Liver (tissue), 9 donors: ENCODE results near the gene NDUFA12. TPM values are rescaled to one million over a fixed set of nuclear protein-coding genes. Genes with fewer than 3 reads are reported as not detected.

Experiments
- DNase-seq: peaks from one replicate; pipeline ENCODE4 v3.0.0-alpha.2; 2017; ENCODE audit warnings: low spot score
- H3K27ac ChIP-seq, 2 donors: one replicate each; pipeline ENCODE4 v1.7.0; 2013; ENCODE audit warnings: inconsistent platforms in 2 of 2, low read length in 2 of 2, control low read depth in 1 of 2, low read depth in 1 of 2, mild to moderate bottlenecking in 1 of 2
- H3K27me3 ChIP-seq, 4 donors: one replicate each; pipeline versions ENCODE4 v1.6.1 to v1.7.0; 2013; ENCODE audit warnings: low read length in 3 of 4, inconsistent platforms in 1 of 4, mild to moderate bottlenecking in 1 of 4, moderate library complexity in 1 of 4; ENCODE audit not compliant: control insufficient read depth in 4 of 4, insufficient read depth in 4 of 4
- H3K36me3 ChIP-seq, 4 donors: one replicate each; pipeline versions ENCODE4 v1.6.1 to v1.7.0; 2013; ENCODE audit warnings: low read length in 3 of 4, mild to moderate bottlenecking in 3 of 4, low read depth in 1 of 4, moderate library complexity in 1 of 4; ENCODE audit not compliant: control insufficient read depth in 4 of 4, insufficient read depth in 3 of 4
- H3K4me1 ChIP-seq, 4 donors: one replicate each; pipeline versions ENCODE4 v1.6.1 to v1.7.0; 2013; ENCODE audit warnings: low read length in 3 of 4, mild to moderate bottlenecking in 3 of 4, moderate library complexity in 1 of 4; ENCODE audit not compliant: control insufficient read depth in 4 of 4, insufficient read depth in 4 of 4
- H3K4me3 ChIP-seq, 3 donors: one replicate each; pipeline versions ENCODE4 v1.6.1 to v1.7.0; 2013; ENCODE audit warnings: low read length in 3 of 3, control low read depth in 1 of 3, low read depth in 1 of 3, mild to moderate bottlenecking in 1 of 3
- H3K9ac ChIP-seq, 2 donors: one replicate each; pipeline ENCODE4 v1.7.0; 2013; ENCODE audit warnings: low read length in 2 of 2, mild to moderate bottlenecking in 2 of 2, moderate library complexity in 2 of 2, control low read depth in 1 of 2, low read depth in 1 of 2
- H3K9me3 ChIP-seq, 4 donors: one replicate each; pipeline versions ENCODE4 v1.6.1 to v1.7.0; 2013; ENCODE audit warnings: low read length in 3 of 4; ENCODE audit not compliant: control insufficient read depth in 4 of 4
- EGR1 ChIP-seq, 2 donors: IDR thresholded peaks; 2 replicates each; pipeline ENCODE4 v1.6.1; 2016 to 2018; ENCODE audit warnings: antibody characterized with exemption in 2 of 2, low read depth in 2 of 2
- FOXA1 ChIP-seq: IDR thresholded peaks from 2 replicates; pipeline ENCODE4 v1.6.1; 2016; ENCODE audit warnings: antibody characterized with exemption
- FOXA2 ChIP-seq: IDR thresholded peaks from 2 replicates; pipeline ENCODE4 v1.6.1; 2016; ENCODE audit warnings: antibody characterized with exemption
- GABPA ChIP-seq, 2 donors: IDR thresholded peaks in 1 of 2; conservative IDR thresholded peaks in 1 of 2; 2 replicates each; pipeline ENCODE4 v1.6.1; 2016; ENCODE audit warnings: antibody characterized with exemption in 2 of 2, mild to moderate bottlenecking in 1 of 2, moderate library complexity in 1 of 2
- HNF4A ChIP-seq, 2 donors: conservative IDR thresholded peaks; 2 replicates each; pipeline ENCODE4 v1.6.1; 2016; ENCODE audit warnings: antibody characterized with exemption in 2 of 2, mild to moderate bottlenecking in 2 of 2
- HNF4G ChIP-seq: IDR thresholded peaks from 2 replicates; pipeline ENCODE4 v1.6.1; 2016; ENCODE audit warnings: antibody characterized with exemption
- NR2F2 ChIP-seq: IDR thresholded peaks from 2 replicates; pipeline ENCODE4 v1.6.1; 2016; ENCODE audit warnings: antibody characterized with exemption
- RAD21 ChIP-seq, 2 donors: IDR thresholded peaks; 2 replicates each; pipeline ENCODE4 v1.6.1; 2016; ENCODE audit warnings: antibody characterized with exemption in 2 of 2, mild to moderate bottlenecking in 2 of 2
- RXRA ChIP-seq, 2 donors: IDR thresholded peaks; 2 replicates each; pipeline ENCODE4 v1.6.1; 2017 to 2018; ENCODE audit warnings: antibody characterized with exemption in 2 of 2, mild to moderate bottlenecking in 1 of 2
- SP1 ChIP-seq: IDR thresholded peaks from 2 replicates; pipeline ENCODE4 v1.6.1; 2018; ENCODE audit warnings: antibody characterized with exemption, mild to moderate bottlenecking
- TAF1 ChIP-seq: conservative IDR thresholded peaks from 2 replicates; pipeline ENCODE4 v1.6.1; 2016; ENCODE audit warnings: antibody characterized with exemption, mild to moderate bottlenecking
- YY1 ChIP-seq: IDR thresholded peaks from 2 replicates; pipeline ENCODE4 v1.6.1; 2016; ENCODE audit warnings: antibody characterized with exemption, mild to moderate bottlenecking
- polyA plus RNA-seq, 2 donors: library from polyadenylated mRNA; stranded (reverse) in 1 of 2; unstranded in 1 of 2; fragments of 200-250 nt in 1 of 2; fragments of >200 nt in 1 of 2; fragmentation: Nextera tagmentation in 1 of 2; extraction: Ambion mirVana in 1 of 2; gene quantifications; one replicate each; pipeline versions ENCODE4 v1.2.1 to v1.2.3, GENCODE V29; 2013 to 2015
- total RNA-seq, 2 donors: library from RNA; depleted of rRNA; stranded (reverse); fragments of >200 nt; gene quantifications; one replicate each; pipeline ENCODE4 v1.2.3, GENCODE V29; 2014
- TF ChIP-seq, protein P1 (sequence below): IDR thresholded peaks from 2 replicates; pipeline ENCODE4 v1.6.1; 2016; ENCODE audit warnings: antibody characterized with exemption, mild to moderate bottlenecking
- TF ChIP-seq, protein P2 (sequence below): IDR thresholded peaks from 2 replicates; pipeline ENCODE4 v1.6.1; 2016; ENCODE audit warnings: antibody characterized with exemption
- TF ChIP-seq, protein P3 (sequence below): fragments of 150-350 bp; IDR thresholded peaks from 2 replicates; pipeline ENCODE4 v1.5.1; 2017; ENCODE audit warnings: improper control_type of control experiment, low read depth, low read length; ENCODE audit not compliant: missing input control
- TF ChIP-seq, protein P4 (sequence below): IDR thresholded peaks from 2 replicates; pipeline ENCODE4 v1.6.1; 2016; ENCODE audit warnings: antibody characterized with exemption
- TF ChIP-seq, protein P5 (sequence below): IDR thresholded peaks from 2 replicates; pipeline ENCODE4 v1.6.1; 2016; ENCODE audit warnings: antibody characterized with exemption
- donor health status: healthy.
- donor health status: healthy.
- donor health status: healthy.
- donor health status: healthy.
- donor health status: healthy.

NDUFA12 gene
- total and polyA plus RNA-seq, 4 donors, result 34.8 to 91.8 (median 57.4) TPM

DNA sequence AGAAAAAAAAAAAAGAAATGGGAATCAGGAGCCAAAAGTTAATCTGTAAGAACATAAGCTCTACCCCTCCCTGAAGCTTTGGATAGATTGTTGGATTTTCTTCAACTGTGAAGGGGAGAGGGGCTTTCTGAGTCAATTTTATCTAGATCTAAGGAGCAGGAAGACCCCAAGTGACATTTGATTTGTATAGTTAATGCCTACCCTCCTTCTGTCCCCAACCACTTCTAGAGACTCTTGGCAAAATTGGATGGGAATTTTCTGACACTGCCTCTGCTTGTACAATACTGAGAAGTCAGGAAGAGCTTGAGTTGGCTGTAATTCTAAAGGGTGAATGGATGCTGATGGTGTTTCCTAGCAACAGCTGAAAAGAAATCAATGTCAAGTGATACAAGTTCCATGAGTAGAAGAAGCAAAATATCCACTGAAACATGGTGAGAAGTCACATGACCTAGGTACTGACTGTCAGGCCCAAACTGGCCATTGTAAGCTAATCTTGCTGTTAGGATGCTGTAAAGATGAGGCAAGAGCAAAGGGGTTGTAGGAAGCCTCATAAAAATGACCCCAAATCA lies 42.2 kb downstream of the NDUFA12 start:
- TF ChIP-seq, protein P1, sequence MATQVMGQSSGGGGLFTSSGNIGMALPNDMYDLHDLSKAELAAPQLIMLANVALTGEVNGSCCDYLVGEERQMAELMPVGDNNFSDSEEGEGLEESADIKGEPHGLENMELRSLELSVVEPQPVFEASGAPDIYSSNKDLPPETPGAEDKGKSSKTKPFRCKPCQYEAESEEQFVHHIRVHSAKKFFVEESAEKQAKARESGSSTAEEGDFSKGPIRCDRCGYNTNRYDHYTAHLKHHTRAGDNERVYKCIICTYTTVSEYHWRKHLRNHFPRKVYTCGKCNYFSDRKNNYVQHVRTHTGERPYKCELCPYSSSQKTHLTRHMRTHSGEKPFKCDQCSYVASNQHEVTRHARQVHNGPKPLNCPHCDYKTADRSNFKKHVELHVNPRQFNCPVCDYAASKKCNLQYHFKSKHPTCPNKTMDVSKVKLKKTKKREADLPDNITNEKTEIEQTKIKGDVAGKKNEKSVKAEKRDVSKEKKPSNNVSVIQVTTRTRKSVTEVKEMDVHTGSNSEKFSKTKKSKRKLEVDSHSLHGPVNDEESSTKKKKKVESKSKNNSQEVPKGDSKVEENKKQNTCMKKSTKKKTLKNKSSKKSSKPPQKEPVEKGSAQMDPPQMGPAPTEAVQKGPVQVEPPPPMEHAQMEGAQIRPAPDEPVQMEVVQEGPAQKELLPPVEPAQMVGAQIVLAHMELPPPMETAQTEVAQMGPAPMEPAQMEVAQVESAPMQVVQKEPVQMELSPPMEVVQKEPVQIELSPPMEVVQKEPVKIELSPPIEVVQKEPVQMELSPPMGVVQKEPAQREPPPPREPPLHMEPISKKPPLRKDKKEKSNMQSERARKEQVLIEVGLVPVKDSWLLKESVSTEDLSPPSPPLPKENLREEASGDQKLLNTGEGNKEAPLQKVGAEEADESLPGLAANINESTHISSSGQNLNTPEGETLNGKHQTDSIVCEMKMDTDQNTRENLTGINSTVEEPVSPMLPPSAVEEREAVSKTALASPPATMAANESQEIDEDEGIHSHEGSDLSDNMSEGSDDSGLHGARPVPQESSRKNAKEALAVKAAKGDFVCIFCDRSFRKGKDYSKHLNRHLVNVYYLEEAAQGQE, result no peak
- TF ChIP-seq SP1 (no peak), HNF4A (conservative IDR thresholded peaks at IDR 0.05) (no peak), EGR1 (IDR thresholded peaks at IDR 0.05; ENCODE audit: low read depth in 2 of 2) (no peak), NR2F2 (no peak), GABPA (IDR thresholded peaks at IDR 0.05 in 1 of 2, conservative IDR thresholded peaks at IDR 0.05 in 1 of 2) (no peak), RAD21 (IDR thresholded peaks at IDR 0.05) (no peak), FOXA2 (no peak), RXRA (IDR thresholded peaks at IDR 0.05) (no peak), TAF1 (no peak)
- TF ChIP-seq, protein P2, sequence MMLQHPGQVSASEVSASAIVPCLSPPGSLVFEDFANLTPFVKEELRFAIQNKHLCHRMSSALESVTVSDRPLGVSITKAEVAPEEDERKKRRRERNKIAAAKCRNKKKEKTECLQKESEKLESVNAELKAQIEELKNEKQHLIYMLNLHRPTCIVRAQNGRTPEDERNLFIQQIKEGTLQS, result no peak
- TF ChIP-seq, protein P3, sequence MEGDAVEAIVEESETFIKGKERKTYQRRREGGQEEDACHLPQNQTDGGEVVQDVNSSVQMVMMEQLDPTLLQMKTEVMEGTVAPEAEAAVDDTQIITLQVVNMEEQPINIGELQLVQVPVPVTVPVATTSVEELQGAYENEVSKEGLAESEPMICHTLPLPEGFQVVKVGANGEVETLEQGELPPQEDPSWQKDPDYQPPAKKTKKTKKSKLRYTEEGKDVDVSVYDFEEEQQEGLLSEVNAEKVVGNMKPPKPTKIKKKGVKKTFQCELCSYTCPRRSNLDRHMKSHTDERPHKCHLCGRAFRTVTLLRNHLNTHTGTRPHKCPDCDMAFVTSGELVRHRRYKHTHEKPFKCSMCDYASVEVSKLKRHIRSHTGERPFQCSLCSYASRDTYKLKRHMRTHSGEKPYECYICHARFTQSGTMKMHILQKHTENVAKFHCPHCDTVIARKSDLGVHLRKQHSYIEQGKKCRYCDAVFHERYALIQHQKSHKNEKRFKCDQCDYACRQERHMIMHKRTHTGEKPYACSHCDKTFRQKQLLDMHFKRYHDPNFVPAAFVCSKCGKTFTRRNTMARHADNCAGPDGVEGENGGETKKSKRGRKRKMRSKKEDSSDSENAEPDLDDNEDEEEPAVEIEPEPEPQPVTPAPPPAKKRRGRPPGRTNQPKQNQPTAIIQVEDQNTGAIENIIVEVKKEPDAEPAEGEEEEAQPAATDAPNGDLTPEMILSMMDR, result no peak
- TF ChIP-seq, protein P4, sequence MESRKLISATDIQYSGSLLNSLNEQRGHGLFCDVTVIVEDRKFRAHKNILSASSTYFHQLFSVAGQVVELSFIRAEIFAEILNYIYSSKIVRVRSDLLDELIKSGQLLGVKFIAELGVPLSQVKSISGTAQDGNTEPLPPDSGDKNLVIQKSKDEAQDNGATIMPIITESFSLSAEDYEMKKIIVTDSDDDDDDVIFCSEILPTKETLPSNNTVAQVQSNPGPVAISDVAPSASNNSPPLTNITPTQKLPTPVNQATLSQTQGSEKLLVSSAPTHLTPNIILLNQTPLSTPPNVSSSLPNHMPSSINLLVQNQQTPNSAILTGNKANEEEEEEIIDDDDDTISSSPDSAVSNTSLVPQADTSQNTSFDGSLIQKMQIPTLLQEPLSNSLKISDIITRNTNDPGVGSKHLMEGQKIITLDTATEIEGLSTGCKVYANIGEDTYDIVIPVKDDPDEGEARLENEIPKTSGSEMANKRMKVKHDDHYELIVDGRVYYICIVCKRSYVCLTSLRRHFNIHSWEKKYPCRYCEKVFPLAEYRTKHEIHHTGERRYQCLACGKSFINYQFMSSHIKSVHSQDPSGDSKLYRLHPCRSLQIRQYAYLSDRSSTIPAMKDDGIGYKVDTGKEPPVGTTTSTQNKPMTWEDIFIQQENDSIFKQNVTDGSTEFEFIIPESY, result no peak
- H3K9me3 ChIP-seq, result no peaks in the 10 kb centered on the region
- no peak for DNase-seq

DNA sequence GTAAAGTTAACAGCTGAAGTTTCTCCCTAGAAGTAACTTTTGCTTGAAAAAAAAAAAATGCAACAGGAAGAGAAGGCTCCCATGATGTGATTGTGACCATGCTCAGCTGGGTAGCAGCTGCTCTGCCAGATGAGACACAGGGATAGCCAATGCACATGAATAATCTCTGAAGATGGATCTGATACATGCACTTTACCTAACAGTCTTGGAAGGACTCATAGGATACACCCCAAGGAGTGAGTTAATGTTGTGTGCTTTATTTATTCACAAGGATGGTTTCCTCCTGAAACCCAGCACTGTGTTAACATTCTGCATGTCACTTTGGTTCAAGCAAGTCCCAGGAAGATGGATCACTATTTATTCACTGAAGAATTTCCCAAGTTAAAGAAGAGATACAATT lies 46.5 kb downstream of the NDUFA12 start:
- Histone ChIP-seq H3K4me3 (no peak overlapping the region), H3K36me3 (peaks cover 0 to 1% (median 0%) of the 10 kb centered on the region in 4 donors)
- TF ChIP-seq YY1 (no peak), HNF4A (conservative IDR thresholded peaks at IDR 0.05) (no peak), NR2F2 (no peak), GABPA (IDR thresholded peaks at IDR 0.05 in 1 of 2, conservative IDR thresholded peaks at IDR 0.05 in 1 of 2) (no peak), RXRA (IDR thresholded peaks at IDR 0.05) (no peak), FOXA1 (no peak), SP1 (no peak), EGR1 (IDR thresholded peaks at IDR 0.05; ENCODE audit: low read depth in 2 of 2) (no peak), HNF4G (no peak), TAF1 (no peak)
- TF ChIP-seq, protein P4, result no peak
- TF ChIP-seq, protein P5, sequence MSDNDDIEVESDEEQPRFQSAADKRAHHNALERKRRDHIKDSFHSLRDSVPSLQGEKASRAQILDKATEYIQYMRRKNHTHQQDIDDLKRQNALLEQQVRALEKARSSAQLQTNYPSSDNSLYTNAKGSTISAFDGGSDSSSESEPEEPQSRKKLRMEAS, result no peak
- TF ChIP-seq, protein P1, result no peak
- TF ChIP-seq, protein P2, result no peak

More for the DNA sequence above, 42.2 kb downstream of the NDUFA12 start:
- H3K27ac ChIP-seq, result no peak overlapping the region
- no peak overlapping the region for H3K9ac ChIP-seq
- H3K27me3 ChIP-seq, result no peaks in the 10 kb centered on the region
- H3K36me3 ChIP-seq, result no peaks in the 10 kb centered on the region
- no peaks in the 10 kb centered on the region for H3K4me1 ChIP-seq
- H3K4me3 ChIP-seq, result no peak overlapping the region

More for the DNA sequence above, 46.5 kb downstream of the NDUFA12 start:
- no peaks in the 10 kb centered on the region for H3K27me3 ChIP-seq
- no peaks in the 10 kb centered on the region for H3K4me1 ChIP-seq
- no peak for DNase-seq
- H3K9ac ChIP-seq, result no peak overlapping the region
- H3K27ac ChIP-seq, result no peak overlapping the region
- no peaks in the 10 kb centered on the region for H3K9me3 ChIP-seq
